ENCODE data around the gene GCK.

DNA sequence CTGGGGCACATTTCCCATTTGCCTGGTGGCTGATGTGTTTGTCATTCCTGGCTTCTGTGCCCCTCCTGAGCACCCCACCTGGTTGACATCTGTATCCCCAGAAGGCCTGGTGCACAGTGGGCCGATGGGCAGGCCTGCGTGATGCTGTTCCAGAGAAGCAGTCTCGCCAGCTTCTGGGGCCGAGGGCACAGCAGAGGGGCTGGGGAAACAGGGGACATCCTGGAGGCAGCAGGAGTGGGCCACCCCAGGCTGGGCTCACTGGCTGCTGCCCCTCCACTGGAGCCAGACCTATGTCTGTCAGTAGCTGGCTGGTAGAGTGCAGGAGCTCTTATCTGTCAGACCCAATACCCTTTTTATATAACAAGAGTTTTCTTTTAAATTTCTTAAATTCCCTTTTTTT is 47.2 kb downstream of the GCK start:
- TF ChIP-seq, protein P1, sequence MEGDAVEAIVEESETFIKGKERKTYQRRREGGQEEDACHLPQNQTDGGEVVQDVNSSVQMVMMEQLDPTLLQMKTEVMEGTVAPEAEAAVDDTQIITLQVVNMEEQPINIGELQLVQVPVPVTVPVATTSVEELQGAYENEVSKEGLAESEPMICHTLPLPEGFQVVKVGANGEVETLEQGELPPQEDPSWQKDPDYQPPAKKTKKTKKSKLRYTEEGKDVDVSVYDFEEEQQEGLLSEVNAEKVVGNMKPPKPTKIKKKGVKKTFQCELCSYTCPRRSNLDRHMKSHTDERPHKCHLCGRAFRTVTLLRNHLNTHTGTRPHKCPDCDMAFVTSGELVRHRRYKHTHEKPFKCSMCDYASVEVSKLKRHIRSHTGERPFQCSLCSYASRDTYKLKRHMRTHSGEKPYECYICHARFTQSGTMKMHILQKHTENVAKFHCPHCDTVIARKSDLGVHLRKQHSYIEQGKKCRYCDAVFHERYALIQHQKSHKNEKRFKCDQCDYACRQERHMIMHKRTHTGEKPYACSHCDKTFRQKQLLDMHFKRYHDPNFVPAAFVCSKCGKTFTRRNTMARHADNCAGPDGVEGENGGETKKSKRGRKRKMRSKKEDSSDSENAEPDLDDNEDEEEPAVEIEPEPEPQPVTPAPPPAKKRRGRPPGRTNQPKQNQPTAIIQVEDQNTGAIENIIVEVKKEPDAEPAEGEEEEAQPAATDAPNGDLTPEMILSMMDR (IDR thresholded peaks at IDR 0.05) = no peak
- no peak for TF ChIP-seq POLR2A (IDR thresholded peaks at IDR 0.05)

All from heart left ventricle (tissue), 13 donors.